MCF 10A (cell line): ENCODE measurements around the gene DGKI. TPM values are rescaled to one million over a fixed set of nuclear protein-coding genes. Genes with fewer than 3 reads are reported as not detected.

Experiments used
- BruUV-seq: library from RNA; stranded (reverse); fragments of 400-500 nt; replicated peaks from 2 replicates; lab custom pipeline; 2021; lab: Mats Ljungman, UMichigan
- CTCF ChIA-PET: fragments of 300-600 bp; sonication (Branson Sonifier 250); formaldehyde crosslinking; extraction: SDS; loops from one replicate; lab custom pipeline; 2021; ENCODE audit warnings: antibody characterized with exemption, inconsistent platforms; lab: Yijun Ruan, JAX
- POLR2A ChIA-PET: fragments of 300-600, 350-650 bp; sonication (Branson Sonifier 250); formaldehyde crosslinking; extraction: SDS; loops from one replicate; lab custom pipeline; 2020; ENCODE audit warnings: antibody characterized with exemption, inconsistent platforms; lab: Yijun Ruan, JAX
- DNase-seq: peaks from one replicate; pipeline ENCODE4 v3.0.0-alpha.2; 2018; ENCODE audit not compliant: unreplicated experiment
- H3K27ac Mint-ChIP-seq: one replicate; pipeline ENCODE4 v1.8.0; 2022; ENCODE audit warnings: mild to moderate bottlenecking, low read depth, mixed read lengths; ENCODE audit not compliant: unreplicated experiment
- H3K27me3 Mint-ChIP-seq: one replicate; pipeline ENCODE4 v1.8.0; 2022; ENCODE audit warnings: mixed read lengths; ENCODE audit not compliant: insufficient read depth, unreplicated experiment
- H3K36me3 Mint-ChIP-seq: one replicate; pipeline ENCODE4 v1.8.0; 2022; ENCODE audit warnings: mild to moderate bottlenecking, moderate library complexity, mixed read lengths; ENCODE audit not compliant: insufficient read depth, unreplicated experiment
- H3K4me1 Mint-ChIP-seq: one replicate; pipeline ENCODE4 v1.8.0; 2022; ENCODE audit warnings: mixed read lengths; ENCODE audit not compliant: insufficient read depth, unreplicated experiment
- H3K4me3 Mint-ChIP-seq: one replicate; pipeline ENCODE4 v1.8.0; 2022; ENCODE audit warnings: mild to moderate bottlenecking, moderate library complexity, mixed read lengths; ENCODE audit not compliant: unreplicated experiment
- H3K9me3 Mint-ChIP-seq: one replicate; pipeline ENCODE4 v1.8.0; 2022; ENCODE audit warnings: mixed read lengths; ENCODE audit not compliant: unreplicated experiment
- CTCF ChIP-seq: fragments of 200-600 bp; IDR thresholded peaks from one replicate; pipeline ENCODE4 v1.8.0; 2022; ENCODE audit warnings: antibody characterized with exemption, mild to moderate bottlenecking; ENCODE audit not compliant: unreplicated experiment
- intact Hi-C: fragments of 100-400 bp; cut with micrococcal nuclease; formaldehyde crosslinking; loops from 2 replicates; pipeline ENCODE4 v1.14.1; 2022
- total RNA-seq: library from RNA; stranded (reverse); gene quantifications from 2 replicates; pipeline ENCODE4 v1.2.3, GENCODE V29; 2022

DGKI gene
- total RNA-seq, 1 experiment from 2014 or later, result 1.4 TPM

GRCh38 chr7:137828456-137828855 is 18.3 kb downstream of the DGKI start:
- Mint-ChIP-seq H3K9me3 (no peaks in the 10 kb centered on the region), H3K27me3 (no peaks in the 10 kb centered on the region), H3K27ac (no peak overlapping the region), H3K36me3 (no peaks in the 10 kb centered on the region), H3K4me1 (no peaks in the 10 kb centered on the region), H3K4me3 (no peak overlapping the region)
- TF ChIP-seq CTCF, result no peak
- intact Hi-C loops, result no loop called here
- ChIA-PET CTCF (interaction anchor here (1.0 kb wide), 2 partner anchors 9 to 13 kb away, joined by 3 to 4 read pairs; no protein-coding TSS in a partner anchor), POLR2A (interaction anchor here (0.8 kb wide), 1 partner anchor 316 kb away, joined by 3 read pairs; no protein-coding TSS in a partner anchor)
- no TSS peak for BruUV-seq
- DNase-seq, result no peak

GRCh38 chr7:137825489-137825888 is 21.3 kb downstream of the DGKI start:
- Mint-ChIP-seq H3K27me3 (no peaks in the 10 kb centered on the region), H3K27ac (no peak overlapping the region), H3K4me3 (no peak overlapping the region), H3K9me3 (no peaks in the 10 kb centered on the region), H3K36me3 (no peaks in the 10 kb centered on the region), H3K4me1 (no peaks in the 10 kb centered on the region)
- no peak for DNase-seq
- intact Hi-C loops, result no loop called here
- CTCF ChIA-PET, result interaction anchor here (0.8 kb wide), 1 partner anchor 169 kb away, joined by 4 read pairs; no protein-coding TSS in a partner anchor
- POLR2A ChIA-PET, result interaction anchor here (1.2 kb wide), 1 partner anchor 14 kb away, joined by 3 read pairs; no protein-coding TSS in a partner anchor
- no TSS peak for BruUV-seq
- TF ChIP-seq CTCF, result no peak

GRCh38 chr7:137820677-137821420 is 25.9 kb downstream of the DGKI start:
- no peak for TF ChIP-seq CTCF
- no peaks in the 10 kb centered on the region for H3K27me3 Mint-ChIP-seq
- no peaks in the 10 kb centered on the region for H3K36me3 Mint-ChIP-seq
- no peaks in the 10 kb centered on the region for H3K4me1 Mint-ChIP-seq
- no TSS peak for BruUV-seq
- H3K4me3 Mint-ChIP-seq, result no peak overlapping the region
- no peaks in the 10 kb centered on the region for H3K9me3 Mint-ChIP-seq
- intact Hi-C loops, result no loop called here
- peak; percentile 20 for DNase-seq
- no peak overlapping the region for H3K27ac Mint-ChIP-seq
- POLR2A ChIA-PET, result no interaction called here
- CTCF ChIA-PET, result interaction anchor here (0.5 to 1.4 kb wide), 3 partner anchors 34 to 167 kb away, joined by 3 to 4 read pairs (median 4); no protein-coding TSS in a partner anchor

- DNase-seq, result no peak
- Mint-ChIP-seq H3K9me3 (no peaks in the 10 kb centered on the region), H3K36me3 (no peaks in the 10 kb centered on the region), H3K27ac (no peak overlapping the region), H3K4me3 (no peak overlapping the region), H3K4me1 (no peaks in the 10 kb centered on the region), H3K27me3 (no peaks in the 10 kb centered on the region)
- no peak for TF ChIP-seq CTCF
- BruUV-seq, result no TSS peak
- CTCF ChIA-PET, result no interaction called here
- intact Hi-C loops, result no loop called here
- POLR2A ChIA-PET, result no interaction called here
Observed at GRCh38 chr7:137820156-137820555, 26.6 kb downstream of the DGKI start.
